ENCODE data around the gene CEP95.

The CEP95 gene

GRCh38 chr17:64496786-64497564, 9.8 kb upstream of the CEP95 start, which contains the start of gene POLG2:
TSS of gene POLG2 (minus strand) at chr17:64497054. CDS start at chr17:64496968, 86 bp downstream.
- no peak for DNase-seq (ENCODE audit: low read depth)

DNA sequence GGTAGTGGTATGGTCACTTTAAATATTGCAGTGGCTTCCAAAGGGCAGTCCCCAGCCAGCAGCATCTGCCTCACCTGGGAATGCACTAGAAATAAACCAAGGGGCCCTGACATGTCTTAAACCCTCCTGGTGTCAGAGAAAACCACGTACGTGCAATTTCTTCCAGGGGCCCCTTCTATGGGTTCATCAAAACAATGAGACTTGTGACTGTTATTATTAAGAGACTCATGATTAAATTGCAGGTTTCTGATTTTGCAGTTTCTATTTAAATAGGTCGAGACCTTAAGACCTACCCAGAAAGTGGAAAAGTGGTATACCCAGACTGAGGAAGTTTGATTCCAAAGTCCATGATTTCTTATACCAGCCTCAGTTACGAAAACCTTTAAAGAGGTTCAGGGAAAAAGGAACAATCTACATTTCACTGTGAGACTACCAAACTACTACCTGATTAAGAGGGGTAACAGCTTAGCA, 9.2 kb upstream of the CEP95 start:
- no peak for DNase-seq (ENCODE audit: low read depth)

DNA sequence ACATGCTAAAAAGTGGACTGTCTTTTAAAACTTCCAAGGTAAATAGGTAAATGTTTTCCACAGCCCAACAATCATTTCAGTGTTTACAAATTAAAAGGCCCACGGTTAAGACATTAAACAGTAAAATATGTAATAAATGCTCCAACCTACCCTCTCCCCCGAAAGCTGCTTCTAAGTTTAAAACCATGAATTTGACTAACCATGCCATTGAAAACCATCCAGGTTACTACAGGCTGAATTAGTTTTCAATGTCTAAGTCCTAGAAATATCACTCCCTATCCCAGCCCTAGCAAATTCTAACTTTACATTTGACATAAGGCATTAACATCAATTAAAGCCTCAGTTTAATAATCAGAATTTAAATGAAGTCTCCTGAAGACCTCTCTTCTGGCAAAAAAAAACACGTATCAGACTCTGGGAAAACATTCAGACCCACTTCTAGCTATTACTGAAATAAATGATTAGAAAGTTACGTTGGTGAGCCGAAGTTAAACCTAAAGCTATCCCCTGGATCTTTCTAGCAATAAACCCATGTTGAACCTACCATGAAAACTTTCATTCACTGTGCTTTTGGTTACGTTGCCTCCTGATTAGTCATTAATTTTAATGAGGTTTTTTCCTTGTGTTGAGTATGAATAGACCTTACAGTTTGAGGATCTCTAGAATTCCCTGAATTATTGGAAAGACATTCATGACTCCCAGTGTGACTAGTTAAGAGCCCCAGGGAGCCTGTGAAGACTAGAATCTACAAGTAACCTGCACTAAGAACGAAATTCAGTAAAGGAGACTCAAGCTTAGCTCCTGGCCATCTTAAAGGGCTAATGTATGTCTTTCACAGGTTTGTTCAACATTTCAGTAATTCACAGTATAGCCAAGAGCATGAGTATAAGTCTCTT, 8.2 kb upstream of the CEP95 start:
- no peak for DNase-seq (ENCODE audit: low read depth)

DNA sequence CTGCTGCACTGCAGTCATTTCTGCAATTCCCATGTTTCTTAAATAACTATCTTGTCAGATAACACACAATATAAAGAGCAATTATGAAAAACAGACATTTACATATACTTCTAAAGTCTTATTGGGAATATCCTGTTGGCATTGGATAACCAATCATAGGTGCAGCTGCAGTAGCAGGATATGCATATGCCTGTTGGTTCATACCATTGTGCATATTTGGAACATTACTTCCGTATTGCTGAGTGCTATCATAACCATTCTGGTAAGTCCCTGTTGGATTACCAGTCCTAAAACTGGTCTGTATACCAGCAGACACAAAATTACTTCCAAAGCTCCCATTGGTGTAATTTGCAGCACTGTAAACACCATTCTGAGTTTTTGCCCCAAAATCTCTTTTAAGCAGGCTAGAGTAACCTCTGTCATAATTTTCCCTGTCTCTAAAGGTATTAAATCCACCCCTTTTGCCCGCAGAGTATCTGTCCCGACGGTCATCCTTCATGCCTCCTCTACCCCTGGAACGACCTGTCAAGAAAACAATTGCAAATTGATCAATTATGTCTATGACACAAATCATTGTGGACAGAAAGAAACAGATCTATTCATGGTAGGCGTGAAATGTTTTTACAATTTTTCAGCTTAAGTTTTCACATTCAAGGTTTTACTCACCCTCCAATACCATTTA, 6.8 kb upstream of the CEP95 start:
- DNase-seq (ENCODE audit: low read depth), result no peak

- no peak for DNase-seq (ENCODE audit: low read depth)
These were observed 6.3 kb upstream of the CEP95 start for GRCh38 chr17:64500487-64500859.

DNA sequence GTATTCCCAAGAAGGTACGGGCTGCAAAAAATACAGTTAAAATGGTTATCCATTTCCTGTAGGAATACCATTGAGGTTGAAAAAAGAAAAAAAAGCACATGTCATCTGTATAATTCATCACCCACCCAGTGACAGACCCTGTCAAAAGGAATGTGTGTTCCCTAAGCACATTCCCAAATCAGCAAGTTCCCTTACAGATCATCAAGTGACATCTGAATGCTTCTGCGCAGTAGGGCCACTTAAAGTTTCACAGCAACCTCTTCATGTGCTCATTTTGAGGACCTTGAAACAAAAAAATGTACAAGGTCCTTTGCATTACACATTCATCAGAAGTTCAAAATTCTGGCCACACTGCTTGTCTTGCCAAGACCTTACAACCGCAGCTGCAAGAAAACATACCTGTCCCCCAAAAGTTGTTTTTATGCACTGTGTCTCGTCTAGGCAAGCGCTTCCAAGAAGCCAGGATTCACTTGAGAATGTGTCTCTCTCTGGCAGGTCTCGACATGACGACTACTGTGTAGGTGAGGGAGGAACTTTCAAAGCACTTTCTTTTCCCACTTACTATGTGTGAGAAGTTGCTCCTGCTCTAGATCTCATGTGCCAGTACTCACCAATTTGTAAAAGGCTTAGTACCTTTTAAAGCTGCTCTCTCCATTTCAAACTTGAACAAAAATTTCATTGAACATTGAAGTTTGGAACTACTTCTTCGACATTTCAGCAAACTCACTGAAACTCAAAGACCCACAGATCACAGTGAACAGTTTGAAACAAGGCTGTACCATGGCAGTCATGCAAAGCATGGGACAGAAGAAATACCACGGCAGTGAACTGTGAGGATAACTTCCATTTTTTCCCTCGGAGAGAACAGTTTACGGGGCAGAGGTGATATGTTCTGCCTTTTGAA, 5.7 kb upstream of the CEP95 start:
- DNase-seq (ENCODE audit: low read depth), result no peak

DNA sequence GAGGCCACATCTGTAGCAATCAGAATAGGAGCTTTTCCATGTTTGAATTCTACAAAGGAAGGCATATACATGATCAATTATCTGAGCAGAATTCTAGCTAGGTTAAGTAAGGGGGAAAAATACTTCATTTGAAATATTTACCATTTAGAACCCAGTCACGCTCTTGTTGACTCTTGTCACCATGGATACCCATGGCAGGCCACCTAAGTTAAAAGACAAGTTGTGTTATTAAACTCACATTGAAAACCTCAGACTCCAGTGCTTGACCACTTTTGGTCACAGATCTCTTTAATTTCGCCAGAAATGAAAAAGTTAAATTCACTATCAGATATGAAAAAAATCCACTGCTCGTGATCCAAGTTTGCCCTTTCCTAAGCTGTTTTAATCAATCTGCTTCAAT, 4.8 kb upstream of the CEP95 start:
- no peak for DNase-seq (ENCODE audit: low read depth)

DNA sequence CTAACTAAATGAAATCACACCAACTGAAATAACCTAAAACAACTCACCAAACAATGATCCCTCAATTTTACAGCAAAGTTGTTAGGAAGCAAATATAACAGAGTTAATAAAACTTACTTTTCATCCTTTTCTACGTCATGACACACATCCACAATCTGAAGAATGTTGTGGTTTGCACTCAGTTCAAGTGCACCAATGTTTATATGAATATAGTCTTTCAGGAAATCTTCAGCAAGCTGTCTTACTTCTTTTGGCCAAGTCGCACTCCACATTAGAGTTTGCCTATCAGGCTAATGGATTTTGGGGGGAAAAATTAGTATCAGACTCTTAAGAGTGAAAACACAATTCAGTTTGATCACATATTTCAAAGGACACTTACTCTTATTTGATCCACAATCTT, 4.0 kb upstream of the CEP95 start:
- no peak for DNase-seq (ENCODE audit: low read depth)

DNA sequence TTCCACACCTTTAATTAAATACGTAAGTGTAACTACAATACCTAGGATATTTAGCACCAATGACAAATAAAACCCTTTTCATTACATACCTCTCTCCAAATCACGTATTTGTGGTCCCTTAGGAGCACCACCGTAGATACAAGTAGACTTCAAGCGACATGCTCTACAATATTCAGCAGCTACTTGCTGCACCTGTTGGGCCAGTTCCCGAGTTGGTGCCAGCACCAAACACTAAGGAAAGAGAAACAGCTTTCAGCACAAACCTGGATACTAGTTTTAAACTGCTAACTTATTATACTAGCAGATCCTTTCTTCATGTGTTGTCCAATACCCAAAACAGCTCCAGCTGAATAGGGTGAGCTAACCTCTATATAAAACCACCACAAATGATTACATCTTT, 3.4 kb upstream of the CEP95 start:
- no peak for DNase-seq (ENCODE audit: low read depth)

DNA sequence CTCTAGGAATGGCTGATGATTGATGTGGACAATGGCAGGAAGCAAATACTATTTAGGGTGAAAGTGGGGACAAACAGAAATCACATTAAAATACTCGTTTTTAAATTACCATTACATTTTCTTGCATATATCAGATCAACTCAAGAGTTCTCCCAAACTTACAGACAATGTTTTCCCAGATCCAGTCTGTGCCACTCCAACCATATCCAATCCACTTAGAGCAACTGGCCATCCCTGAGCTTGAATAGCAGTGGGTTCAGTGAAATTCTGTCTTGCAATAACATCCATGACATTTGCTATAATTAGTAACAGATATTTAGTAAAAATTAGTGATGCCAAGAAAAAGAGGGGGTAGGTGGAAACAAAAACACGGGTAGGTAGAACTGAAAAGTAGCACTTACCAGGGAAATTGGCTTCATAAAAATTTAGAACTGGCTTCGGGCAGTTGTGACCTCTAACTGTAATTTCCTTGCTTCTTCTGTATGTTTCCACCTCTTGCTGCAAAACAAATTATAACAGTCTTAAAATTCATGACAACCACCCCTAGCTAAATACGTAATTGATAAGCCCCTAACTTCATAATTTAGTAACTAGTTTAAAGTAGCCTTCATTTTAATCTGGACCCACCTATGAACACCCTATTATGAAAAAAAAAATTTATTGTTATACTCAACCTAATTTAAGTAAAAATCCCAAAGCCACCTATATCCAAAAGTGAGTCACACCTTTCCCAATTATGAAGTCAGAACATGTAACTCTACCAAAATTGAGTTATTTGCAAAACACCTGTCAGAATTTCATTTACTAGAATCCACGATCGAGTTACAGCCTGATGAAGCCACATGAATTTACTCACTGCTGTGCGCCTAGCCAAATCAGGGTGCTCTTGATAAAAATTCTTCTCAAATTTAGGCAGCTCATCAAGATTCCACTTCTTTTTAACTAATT, 2.7 kb upstream of the CEP95 start:
- DNase-seq (ENCODE audit: low read depth), result no peak

- DNase-seq (ENCODE audit: low read depth), result no peak
These were observed 1.9 kb upstream of the CEP95 start for GRCh38 chr17:64504769-64505339.

GRCh38 chr17:64505340-64506200, 1.2 kb upstream of the CEP95 start:
- no peak for DNase-seq (ENCODE audit: low read depth)

DNA sequence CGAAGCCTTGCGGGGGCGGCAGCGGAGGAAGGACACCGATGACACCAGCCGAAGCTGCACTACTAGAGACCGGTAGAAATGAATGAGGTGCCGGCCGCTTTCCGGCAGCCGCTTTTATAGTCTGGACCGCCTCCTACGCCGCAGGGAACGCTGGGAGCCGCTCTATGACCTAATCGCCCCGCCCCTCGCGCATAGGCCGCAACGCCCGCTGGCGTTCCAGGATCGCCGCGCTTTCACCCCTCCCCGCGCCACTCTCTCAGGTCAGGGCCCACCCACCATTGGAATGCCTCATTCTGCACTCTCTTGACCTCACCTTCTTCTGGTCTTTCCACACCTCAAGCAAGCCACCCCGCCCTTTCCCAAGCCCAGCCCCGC, 589 bp upstream of the CEP95 start, which contains the start of gene DDX5:
Gene DDX5, minus strand, starts transcription at position 89 of the 375 bp plus-strand sequence. CDS start 170 bp downstream, outside the sequence.
- peak; percentile 80 for DNase-seq (ENCODE audit: low read depth)

GRCh38 chr17:64507413-64507782, 621 bp downstream of the CEP95 start:
- no peak for DNase-seq (ENCODE audit: low read depth)

DNA sequence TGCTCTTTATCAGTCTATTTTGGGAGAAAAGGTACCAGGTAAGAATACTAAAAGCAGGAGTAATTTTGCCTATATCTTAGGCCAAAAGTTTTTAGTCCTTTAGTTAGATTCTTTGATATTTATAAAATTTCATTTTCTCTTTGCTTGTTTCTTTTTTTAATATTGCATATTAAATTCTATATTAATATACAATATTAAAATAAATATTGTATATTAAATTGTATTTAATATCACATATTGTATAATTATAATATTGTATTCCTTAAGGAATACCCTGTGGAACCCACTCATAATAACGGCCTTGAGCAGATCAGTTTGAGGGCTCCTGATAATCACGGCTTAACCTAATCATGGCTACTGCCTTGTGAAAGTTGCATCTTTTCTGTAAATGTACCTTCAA, 1.9 kb downstream of the CEP95 start:
- no peak for DNase-seq (ENCODE audit: low read depth)

DNA sequence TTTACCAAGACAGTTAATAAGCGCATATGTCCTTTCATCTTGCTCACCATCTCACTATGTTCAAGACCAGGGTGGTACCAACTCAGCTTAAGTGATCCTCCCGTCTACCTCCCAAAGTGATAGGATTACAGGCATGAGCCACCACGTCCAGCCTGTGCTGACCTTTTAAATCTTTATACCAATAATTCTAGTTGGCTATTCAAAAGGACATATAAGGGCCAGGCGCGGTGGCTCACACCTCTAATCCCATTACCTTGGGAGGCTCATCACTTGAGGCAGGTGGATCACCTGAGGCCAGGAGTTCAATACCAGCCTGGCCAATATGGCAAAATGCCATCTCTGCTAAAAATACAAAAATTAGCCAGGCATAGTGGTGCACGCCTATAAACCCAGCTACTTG, 2.4 kb downstream of the CEP95 start:
- no peak for DNase-seq (ENCODE audit: low read depth)

DNA sequence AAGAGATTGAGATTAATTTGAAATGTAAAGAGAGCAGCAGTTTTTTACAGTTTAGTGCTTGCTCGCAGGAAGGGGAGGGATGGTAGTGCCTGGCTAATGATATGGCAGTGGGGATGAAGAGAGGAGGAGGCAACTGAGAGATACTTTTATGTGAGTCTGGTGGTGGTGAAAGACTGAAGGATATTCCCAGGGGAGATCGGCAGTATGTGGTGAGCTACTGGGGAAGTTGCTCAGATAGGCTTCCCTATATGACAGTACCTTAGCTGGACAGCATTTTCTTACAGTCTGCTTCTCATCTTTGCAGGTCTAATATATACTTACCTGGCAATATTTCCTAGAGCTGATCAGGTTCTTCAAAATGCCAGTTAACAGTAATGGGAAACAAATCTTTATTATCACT, 8.6 kb downstream of the CEP95 start:
- no peak for DNase-seq (ENCODE audit: low read depth)

DNA sequence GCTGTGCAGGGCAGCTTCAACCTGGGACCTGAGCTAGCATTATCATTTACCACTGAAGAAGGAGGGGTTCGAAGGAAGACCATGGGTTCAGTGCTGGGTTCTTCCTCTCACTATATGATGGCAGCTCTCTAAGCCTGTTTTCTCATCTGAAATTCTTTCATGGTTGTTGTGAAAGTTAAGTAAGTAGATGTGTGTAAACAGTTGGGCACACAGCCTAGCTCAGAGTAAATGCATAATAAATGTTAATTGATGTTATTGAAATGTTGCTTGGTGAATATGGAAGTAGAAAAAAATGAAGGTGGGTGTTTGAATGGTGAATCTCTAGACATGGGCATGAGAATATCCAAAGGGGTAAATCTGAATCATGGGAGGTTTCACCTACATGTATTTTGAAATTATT, 9.1 kb downstream of the CEP95 start:
- no peak for DNase-seq (ENCODE audit: low read depth)

DNA sequence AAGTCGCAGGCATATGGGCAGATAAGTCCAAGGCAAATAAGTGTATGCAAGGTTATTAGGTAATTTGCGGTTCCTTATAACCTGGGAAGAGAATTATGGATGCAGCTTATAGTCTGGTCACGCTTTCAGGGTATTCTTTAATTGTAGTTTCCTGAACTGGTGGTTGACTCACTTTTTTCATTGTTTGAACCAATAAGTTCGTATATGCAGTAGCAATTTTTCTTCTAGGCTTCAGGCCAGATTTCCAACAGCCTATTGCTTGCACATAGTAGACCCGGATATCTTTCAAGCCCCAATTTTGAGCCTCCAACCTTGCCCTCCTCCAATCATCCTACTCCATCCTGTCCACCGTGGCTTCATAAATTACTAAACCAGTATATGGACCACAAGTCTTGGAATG, 12.8 kb downstream of the CEP95 start:
- DNase-seq (ENCODE audit: low read depth), result no peak

All from HS-27A (cell line).